ENCODE data around the gene SLC28A1.
A peak's percentile ranks its signal among the peaks of the same experiment; 100 is the strongest.
"Not testable (repeated sequence)": the region's sequence is repeated elsewhere in the genome, so short reads cannot be mapped to it uniquely, and the experiment has no call there.

Gene SLC28A1

DNA sequence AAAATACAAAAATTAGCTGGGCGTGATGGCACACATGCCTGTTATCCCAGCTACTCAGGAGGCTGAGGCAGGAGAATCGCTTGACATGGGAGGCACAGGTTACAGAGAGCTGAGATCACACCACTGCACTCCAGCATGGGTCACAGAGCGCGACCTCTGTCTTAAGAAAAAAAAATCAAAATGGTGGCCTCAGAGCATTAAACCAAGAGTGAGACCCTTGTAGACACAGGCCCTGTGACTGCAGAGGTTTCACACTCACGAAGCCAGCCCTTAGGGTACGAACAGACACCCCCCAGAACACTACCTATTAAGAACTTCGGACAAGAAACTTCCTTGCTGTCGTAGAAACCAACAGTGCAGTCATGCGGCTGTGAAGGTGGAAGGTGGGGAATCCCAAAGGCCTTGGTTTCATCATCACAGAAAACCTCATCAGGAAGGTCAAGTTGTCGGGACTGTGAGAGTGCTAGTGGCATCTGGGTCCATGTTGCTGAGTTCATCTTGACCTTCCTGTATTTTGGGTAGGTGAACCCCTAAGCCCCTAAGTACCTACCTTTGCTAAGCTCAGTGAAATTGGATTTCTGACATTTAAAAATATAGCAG lies 92.4 kb downstream of the SLC28A1 start:
- no peak for DNase-seq

GRCh38 chr15:84979651-84980050 lies 95.2 kb downstream of the SLC28A1 start:
- no peak for DNase-seq

- peak; percentile 83 to 91 for DNase-seq
Observed at GRCh38 chr15:84980196-84981053, 96.0 kb downstream of the SLC28A1 start.

- peak; percentile 83 to 93 for DNase-seq
Observed at GRCh38 chr15:84981054-84981710, 96.7 kb downstream of the SLC28A1 start.

GRCh38 chr15:84981711-84982300 lies 97.3 kb downstream of the SLC28A1 start, which contains the start of gene PDE8A:
TSS of gene PDE8A (plus strand) at chr15:84981856. CDS start at chr15:84982163, 307 bp downstream.
- DNase-seq = peak in 1 of 2 donors; percentile 70

GRCh38 chr15:84982301-84982920 lies 97.9 kb downstream of the SLC28A1 start:
- DNase-seq = peak; percentile 40 to 42

DNA sequence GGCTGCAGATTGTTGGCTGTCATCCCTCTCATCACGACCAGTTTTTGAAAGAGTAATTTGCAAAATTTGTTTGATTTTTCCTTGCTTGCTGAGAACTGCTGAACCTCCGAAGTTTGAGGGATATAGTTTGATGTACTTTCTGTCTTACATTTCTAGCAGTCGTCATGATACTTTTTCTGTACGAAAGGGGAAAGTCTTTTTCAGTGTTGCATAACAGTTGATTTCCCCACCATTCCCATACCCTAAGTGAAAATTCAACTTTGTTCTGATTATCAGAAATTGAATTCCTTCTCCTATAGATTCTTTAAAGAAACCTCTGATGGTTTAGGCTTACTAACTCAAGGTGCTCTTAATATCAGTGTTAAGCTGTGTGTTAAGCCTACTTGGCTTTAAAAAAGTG lies 98.8 kb downstream of the SLC28A1 start:
- no peak for DNase-seq

DNA sequence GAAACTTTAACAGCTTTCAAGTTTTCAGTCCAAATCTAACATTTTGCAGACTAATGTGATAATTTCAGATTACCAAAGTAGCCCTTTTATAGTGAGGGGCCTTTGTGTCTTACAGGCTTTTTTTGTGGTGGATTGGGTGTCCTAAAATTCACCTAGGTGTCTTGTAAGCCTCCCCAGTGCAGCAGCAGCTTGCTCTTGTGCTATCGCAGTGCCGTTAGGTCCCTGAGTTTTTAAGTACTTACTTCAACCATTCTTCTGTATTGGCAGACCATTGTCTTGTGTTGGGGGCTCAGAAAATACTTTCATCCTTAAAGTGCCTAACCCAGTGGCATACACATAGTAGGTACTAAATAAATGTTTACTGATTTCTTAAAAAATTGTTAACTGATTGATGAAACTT lies 99.2 kb downstream of the SLC28A1 start:
- no peak for DNase-seq

- DNase-seq = no peak
Observed at GRCh38 chr15:84985158-84985557, 100.7 kb downstream of the SLC28A1 start.

DNA sequence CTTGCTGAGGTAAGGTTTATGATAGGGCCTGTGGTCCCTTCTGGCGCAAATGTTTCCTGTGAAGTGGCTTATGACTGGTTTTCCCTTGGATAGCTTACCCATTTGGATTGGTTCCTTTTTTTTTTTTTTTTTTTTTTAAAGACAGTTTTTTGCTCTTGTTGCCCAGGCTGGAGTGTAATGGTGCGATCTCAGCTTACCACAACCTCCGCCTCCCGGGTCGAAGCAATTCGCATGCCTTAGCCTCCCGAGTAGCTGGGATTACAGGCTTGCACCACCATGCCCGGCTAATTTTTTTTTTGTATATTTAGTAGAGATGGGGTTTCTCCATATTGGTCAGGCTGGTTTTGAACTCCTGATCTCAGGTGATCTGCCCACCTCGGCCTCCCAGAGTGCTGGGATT lies 102.9 kb downstream of the SLC28A1 start:
- not testable (repeated sequence) for DNase-seq

GRCh38 chr15:84987949-84988624 lies 103.6 kb downstream of the SLC28A1 start:
- DNase-seq = no peak

GRCh38 chr15:84988909-84989644 lies 104.6 kb downstream of the SLC28A1 start:
- no peak for DNase-seq

GRCh38 chr15:84990507-84990906 lies 106.0 kb downstream of the SLC28A1 start:
- DNase-seq = no peak

GRCh38 chr15:84991014-84991712 lies 106.7 kb downstream of the SLC28A1 start:
- no peak for DNase-seq

DNA sequence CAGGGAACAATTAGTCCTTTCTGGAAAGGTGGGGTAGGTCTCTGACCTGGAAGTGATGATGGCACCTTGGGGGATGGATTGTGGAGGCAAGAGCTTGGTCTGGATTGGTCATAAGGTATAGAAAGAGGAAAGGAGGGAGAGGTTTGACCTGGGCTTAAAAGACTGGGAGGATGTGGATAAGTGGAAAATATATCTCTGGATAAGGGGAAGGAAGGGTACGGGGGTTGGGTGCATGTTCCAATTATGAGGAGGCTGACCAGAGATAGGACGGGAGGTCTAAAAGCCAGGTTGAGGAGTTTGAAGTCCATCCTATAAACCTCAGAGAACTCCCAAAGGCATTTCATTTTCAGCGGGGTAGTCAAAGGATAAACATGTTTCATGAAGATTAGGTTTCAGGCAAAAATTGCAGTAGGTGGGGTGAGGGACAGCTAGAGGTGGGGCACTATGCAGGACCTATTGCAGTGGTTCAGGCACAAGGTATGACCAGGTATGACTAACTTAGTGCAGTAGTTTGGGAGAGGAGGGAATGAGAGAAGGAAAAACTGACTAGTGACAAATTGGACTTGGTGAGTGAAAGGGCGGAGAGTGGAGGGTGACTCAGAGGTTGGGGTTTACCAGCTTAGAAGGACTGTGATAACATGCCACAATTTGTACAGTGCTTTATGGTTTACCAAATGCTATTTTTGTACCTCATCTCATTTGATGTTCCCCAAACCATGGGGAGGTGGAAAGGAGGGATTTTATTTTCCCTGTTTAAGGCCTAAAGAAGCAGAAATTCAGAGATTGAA lies 107.9 kb downstream of the SLC28A1 start:
- DNase-seq = no peak

All from hippocampal formation (tissue), 2 donors.